Dermis microvascular lymphatic vessel endothelial cell (primary cell): Measurements from ENCODE around the gene FAM171A2. TPM values are rescaled to one million over a fixed set of nuclear protein-coding genes. Genes with fewer than 3 reads are reported as not detected.

Experiments used
- DNase-seq, 2 donors: peaks; one replicate each; pipeline versions ENCODE4 v3.0.0 to v3.0.0-alpha.2; 2010; ENCODE audit warnings: low read depth in 2 of 2
- total RNA-seq: library from RNA; depleted of rRNA; stranded (reverse); fragments of >200 nt; gene quantifications from 2 replicates; pipeline ENCODE4 v1.2.1, GENCODE V29; 2014

FAM171A2 gene
- total RNA-seq, 1 donor from 2014 or later = 3.9 TPM

DNA sequence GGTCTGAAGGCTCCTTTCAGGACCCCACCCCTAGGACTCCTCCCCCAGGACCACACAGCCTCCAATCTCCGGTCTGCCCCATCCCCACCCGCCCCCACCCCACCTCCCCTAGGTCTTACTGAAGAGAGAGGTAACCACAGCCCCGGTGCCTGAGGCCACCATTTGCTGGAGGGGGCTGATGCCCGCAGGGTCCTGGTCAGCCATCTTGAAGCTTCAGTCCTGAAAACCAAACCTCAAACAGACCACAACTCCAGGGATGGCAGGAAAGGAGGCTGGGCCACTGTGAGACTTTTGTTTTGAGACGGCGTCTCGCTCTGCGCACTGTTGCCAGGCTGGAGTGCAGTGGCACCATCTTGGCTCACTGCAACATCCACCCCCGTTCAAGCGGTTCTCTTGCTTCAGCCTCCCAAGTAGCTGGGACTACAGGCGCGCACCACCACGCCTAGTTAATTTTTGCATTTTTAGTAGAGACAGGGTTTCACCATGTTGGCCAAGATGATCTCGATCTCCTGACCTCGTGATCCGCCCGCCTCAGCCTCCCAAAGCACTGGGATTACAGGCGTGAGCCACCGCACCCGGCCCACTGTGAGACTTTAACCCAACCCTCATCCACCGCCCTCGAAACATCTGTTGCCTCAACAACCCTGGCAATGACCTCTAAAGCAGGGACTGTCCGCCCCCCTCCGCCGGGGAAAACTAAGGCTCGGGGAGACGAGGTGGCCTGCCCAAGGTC, 40.1 kb downstream of the FAM171A2 start:
- no peak for DNase-seq

- DNase-seq = no peak
These were observed 41.3 kb downstream of the FAM171A2 start for GRCh38 chr17:44322236-44322895.

DNA sequence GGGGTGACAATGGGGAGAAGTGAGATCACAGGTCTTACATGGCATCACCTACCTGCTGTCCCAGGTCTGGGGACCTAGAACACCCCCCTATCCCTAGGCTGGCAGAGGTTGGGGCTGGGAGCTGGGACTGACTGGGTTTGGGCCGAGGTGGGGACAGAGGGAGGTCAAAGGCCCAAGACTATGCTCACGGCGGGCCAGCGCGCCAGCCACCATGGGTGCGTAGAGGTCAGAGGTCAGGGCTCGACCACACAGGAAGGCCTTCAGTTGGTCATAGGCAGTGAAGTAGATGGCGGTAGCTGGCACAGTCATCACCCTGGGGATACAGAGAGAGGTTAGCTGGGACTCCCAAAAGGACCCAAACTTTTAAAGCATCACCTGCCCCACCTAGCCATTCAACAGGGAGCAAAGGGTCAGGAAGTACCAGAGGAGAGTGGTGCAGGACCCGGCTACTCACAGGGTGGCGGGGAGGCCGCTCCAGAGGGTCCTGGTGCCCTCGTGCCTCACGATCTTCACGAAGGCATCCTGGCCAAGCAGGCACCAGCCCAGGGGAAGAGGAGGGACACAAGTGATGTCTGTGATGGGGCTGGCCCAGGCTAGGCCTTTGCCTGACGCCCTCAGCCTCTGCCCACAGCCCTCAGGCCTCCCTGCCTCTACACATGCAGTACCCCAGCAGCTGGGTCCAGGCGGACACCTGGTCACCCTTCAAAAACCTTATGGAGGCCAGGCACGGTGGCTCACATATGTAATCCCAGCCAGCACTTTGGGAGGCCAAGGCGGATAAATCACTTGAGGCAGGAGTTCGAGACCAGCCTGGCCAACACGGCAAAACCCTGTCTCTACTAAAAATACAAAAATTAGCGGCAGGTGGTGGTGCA, 42.2 kb downstream of the FAM171A2 start:
- DNase-seq = no peak

DNA sequence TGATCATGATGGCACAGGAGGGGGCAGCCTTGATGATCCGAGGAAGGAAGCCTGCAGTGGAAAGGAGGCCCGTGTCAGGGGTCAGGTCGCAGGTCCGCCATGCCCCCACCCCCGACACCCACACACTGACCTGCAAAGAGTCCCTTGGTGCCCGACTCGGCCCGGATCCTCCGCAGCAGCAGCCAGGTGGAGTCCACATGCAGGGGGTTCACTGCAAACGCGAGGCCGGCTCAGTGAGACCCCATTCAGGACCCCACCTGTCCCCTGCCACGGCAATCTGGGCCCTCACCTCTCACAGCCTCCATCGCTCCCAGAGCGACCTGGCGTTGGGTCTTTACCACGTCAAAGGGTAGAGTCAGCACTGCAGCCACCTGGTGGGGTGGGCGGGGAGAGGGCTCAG, 43.6 kb downstream of the FAM171A2 start:
- no peak for DNase-seq

DNA sequence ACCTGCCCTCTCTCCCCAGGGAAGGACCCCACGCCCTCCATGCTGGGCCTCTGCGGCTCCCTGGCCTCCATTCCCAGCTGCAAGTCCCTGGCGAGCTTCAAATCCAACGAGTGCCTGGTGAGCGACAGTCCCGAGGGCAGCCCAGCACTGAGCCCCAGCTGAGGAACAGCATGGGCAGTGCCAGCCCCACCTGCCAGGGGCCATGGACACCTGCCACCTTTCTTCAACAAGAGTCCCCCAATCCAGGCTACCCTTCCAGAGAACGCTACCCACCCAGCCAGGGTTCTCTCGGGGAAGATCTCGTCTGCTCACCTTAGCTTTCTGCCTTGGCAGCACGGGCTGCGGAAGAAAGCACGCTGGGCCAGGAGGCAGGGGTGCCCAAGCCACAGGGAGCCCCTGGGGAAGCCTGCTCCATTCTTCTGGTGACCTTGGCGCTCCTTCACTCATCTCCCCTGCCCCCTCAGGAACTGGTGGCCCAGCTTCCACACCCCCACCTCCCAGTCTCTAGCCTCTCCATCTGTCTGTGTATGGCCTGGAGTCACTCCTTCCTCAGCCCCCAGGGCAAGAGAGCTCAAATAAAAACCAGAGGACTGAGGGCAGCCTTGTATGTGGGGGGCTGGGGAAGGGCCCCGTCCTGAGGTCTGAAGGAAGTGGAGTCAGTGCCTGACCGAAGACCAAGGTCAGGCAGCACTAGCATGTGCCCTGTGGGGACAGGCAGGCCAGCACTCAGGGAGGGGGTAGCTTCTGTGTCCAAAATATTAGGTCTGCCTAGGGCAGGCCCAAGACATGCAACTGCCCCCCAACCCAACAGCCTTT, 45.4 kb downstream of the FAM171A2 start:
- no peak for DNase-seq

- no peak for DNase-seq
These were observed 46.1 kb downstream of the FAM171A2 start for GRCh38 chr17:44317545-44317944.

- no peak for DNase-seq
These were observed 47.6 kb downstream of the FAM171A2 start for GRCh38 chr17:44315760-44316731.

- DNase-seq = no peak
These were observed 48.6 kb downstream of the FAM171A2 start for GRCh38 chr17:44314869-44315661.

DNA sequence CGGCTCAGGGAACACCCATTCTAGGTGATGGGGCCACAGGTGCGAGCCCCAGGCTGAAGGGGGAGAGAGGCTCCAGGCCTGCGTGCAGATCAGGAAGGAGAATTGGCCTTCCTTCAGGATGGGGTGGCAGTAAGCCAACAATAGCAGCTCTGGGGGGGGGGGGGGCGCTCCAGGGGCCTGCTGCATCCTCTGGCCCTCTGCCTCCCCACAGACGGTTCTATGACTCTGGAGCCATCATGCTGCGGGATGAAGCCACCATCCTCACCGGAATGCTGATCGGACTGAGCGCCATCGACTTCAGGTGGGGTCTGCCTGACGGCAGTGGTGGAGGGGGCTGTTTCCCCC, 49.2 kb downstream of the FAM171A2 start:
- DNase-seq = no peak

GRCh38 chr17:44314031-44314430, 49.6 kb downstream of the FAM171A2 start:
- no peak for DNase-seq

- DNase-seq = no peak
These were observed 51.1 kb downstream of the FAM171A2 start for GRCh38 chr17:44312396-44313104.

DNA sequence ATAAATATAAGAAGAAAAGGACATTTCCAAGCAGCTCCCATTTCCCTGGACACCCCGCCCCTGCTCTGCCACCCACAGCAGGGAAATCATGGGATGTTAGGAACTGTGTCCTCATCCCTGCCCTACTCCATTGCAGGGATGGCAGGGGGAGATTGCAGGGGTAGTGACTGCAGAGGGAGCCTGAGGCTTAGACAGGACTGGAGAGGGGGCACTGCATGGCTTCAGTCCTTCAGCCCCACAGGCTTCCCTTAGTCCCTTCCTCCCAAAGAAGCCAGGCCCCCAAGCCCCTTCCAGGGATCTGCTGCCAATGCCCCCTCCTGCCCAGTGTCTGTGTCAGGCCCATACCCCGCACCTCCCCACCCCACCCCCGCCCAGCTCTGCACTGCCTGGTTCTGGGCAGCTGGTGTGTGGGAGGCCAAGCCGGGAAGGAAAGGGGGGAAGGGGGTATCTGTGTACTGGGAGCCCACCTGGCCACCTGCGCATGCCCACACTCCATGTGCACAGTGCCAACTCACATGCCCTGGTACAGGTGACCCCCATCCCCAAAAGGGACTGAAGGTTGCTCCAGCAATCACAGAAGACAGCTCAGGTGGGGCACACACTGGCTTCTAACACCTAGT, 52.0 kb downstream of the FAM171A2 start:
- no peak for DNase-seq

DNA sequence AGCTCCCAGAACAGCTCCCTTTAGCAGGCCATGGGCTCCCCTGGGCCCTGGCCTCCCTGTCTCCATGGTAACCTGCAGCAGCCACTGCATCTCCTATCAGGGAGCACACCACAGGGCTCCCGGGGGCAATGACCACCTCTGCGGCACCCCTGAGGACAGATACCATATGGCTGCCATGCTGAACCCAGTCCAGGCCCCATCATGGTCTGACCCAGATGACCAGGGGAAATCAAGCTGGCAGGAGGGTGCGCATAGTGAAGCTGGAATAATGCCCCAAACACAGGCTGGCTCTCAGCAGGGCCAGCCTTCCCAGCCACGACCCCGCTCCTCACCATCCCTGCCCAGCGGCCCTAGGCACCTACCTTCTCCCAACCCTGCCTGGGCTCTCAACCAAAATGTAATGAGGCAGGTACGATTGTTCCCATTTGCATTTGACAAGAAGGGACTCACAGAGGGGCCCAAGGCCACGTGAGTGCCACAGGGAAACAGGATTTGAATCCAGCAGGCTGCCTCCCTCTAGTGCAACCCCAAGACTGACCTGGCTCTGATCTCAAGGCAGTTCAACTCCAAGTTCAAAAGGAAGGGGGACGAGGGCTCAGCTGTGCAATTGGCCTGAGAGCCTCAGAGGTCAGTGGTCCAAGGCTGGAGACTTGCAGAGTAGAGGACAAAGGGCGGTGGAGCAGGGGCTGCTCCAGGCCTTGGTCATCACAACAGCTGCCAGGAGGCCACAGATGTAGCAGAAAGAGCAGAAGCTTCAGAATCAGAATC, 52.9 kb downstream of the FAM171A2 start:
- no peak for DNase-seq

DNA sequence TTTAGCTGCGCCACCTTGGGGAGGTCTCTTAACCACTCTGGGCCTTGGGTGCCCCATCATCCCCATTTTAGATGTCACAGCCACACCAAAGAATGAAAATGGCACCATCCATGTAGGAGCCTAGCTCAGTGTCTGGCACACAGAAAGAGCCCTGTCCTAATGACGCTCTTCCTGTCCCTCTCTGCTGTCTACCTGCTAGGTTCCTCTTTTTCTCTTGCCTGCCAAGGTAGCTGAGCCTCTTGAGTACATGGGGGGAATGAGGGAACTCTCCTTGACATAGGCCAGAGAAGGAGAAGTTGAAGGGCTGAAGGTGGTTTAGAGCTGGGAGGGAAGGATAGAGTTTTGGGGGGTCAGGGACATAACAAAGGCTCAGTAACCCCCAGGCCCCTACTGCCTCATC, 53.5 kb downstream of the FAM171A2 start:
- no peak for DNase-seq

GRCh38 chr17:44309472-44309871, 54.2 kb downstream of the FAM171A2 start:
- no peak for DNase-seq

- DNase-seq = no peak
These were observed 54.8 kb downstream of the FAM171A2 start for GRCh38 chr17:44308865-44309264.

DNA sequence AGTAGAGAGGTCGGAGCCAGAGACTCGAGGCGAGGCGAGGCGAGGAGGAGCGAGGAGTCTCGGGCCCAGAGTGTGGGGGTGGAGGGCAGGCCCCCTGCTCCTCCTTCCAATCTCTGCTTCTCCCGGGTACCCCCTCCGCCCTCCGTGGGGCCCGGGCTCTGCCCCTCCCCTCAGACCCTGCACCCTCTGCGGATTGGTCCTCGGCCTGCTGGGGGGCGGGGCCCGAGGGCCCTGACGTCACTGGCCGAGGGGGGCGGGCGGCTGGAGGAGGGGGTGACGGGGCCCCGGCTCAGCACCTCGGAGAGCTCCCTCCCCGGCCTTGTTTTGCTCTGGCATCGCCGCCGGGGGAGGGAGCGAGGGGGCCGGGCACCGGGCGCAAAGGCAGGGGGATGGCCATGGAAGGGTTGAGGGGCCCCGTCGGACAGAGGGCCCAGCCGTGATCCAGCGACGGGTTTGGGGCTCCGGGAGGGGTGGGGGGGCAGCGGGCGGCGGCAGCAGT, 55.3 kb downstream of the FAM171A2 start, which contains the start of gene RUNDC3A:
RUNDC3A (plus strand) TSS at position 282 of the 499 bp plus-strand sequence. CDS start 232 bp downstream, outside the sequence.
- DNase-seq = peak; percentile 41 to 81
